Stimulated activated CD4-positive, alpha-beta T cell treated with anti-CD3 and anti-CD28 coated beads, TNF-alpha, amount 100 ng/mL, for 24 hours (primary cell): ENCODE results near the gene PPP3CA.

ENCODE experiments used
- DNase-seq, 3 experiments: peaks; one replicate each; pipeline ENCODE4 v3.0.0-alpha.2; 2020; ENCODE audit warnings: low read depth in 3 of 3

Gene PPP3CA

GRCh38 chr4:101347267-101347556, at the start of gene PPP3CA:
Gene PPP3CA, minus strand, starts transcription at chr4:101347526.
- no peak for DNase-seq

GRCh38 chr4:101393256-101393655, 45.9 kb upstream of the PPP3CA start:
- DNase-seq: no peak

- DNase-seq: no peak
These were observed 23.4 kb upstream of the PPP3CA start for GRCh38 chr4:101370663-101371210.

GRCh38 chr4:101367201-101367600, 19.9 kb upstream of the PPP3CA start:
- DNase-seq: no peak

GRCh38 chr4:101366331-101366730, 19.0 kb upstream of the PPP3CA start:
- DNase-seq: no peak

GRCh38 chr4:101357751-101358150, 10.4 kb upstream of the PPP3CA start:
- DNase-seq: no peak

- no peak for DNase-seq
These were observed 9.6 kb upstream of the PPP3CA start for GRCh38 chr4:101356928-101357327.

- DNase-seq: no peak
These were observed 8.7 kb upstream of the PPP3CA start for GRCh38 chr4:101355767-101356702.

GRCh38 chr4:101355246-101355645, 7.9 kb upstream of the PPP3CA start:
- DNase-seq: no peak

GRCh38 chr4:101349801-101350064, 2.4 kb upstream of the PPP3CA start:
- no peak for DNase-seq

- no peak for DNase-seq
These were observed 1.9 kb upstream of the PPP3CA start for GRCh38 chr4:101348995-101349800.

- DNase-seq: no peak
These were observed 1.1 kb upstream of the PPP3CA start for GRCh38 chr4:101348367-101348827.

GRCh38 chr4:101347557-101348366, 436 bp upstream of the PPP3CA start:
- DNase-seq: peak; percentile 98 to 99 (median 98)

- DNase-seq: peak in 2 of 3 experiments; percentile 21 to 44
These were observed 717 bp downstream of the PPP3CA start for GRCh38 chr4:101346351-101347266.

GRCh38 chr4:101345596-101346350, 1.6 kb downstream of the PPP3CA start:
- peak in 2 of 3 experiments; percentile 9 to 42 for DNase-seq

- no peak for DNase-seq
These were observed 2.1 kb downstream of the PPP3CA start for GRCh38 chr4:101345271-101345595.

- no peak for DNase-seq
These were observed 8.0 kb downstream of the PPP3CA start for GRCh38 chr4:101339332-101339731.

- no peak for DNase-seq
These were observed 9.6 kb downstream of the PPP3CA start for GRCh38 chr4:101337688-101338087.

- no peak for DNase-seq
These were observed 12.3 kb downstream of the PPP3CA start for GRCh38 chr4:101334963-101335572.

GRCh38 chr4:101332424-101332823, 14.9 kb downstream of the PPP3CA start:
- DNase-seq: no peak
